GM18868 (cell line): Measurements from ENCODE around the gene DCTN4.
"Not testable (repeated sequence)": the region's sequence is repeated elsewhere in the genome, so short reads cannot be mapped to it uniquely, and the experiment has no call there.

Experiments
- ATAC-seq: cut with Tn5 transposase; IDR thresholded peaks from one replicate; pipeline ENCODE4 v1.9.1; 2021; ENCODE audit warnings: mild to moderate bottlenecking, moderate library complexity; ENCODE audit not compliant: unreplicated experiment

Gene DCTN4

DNA sequence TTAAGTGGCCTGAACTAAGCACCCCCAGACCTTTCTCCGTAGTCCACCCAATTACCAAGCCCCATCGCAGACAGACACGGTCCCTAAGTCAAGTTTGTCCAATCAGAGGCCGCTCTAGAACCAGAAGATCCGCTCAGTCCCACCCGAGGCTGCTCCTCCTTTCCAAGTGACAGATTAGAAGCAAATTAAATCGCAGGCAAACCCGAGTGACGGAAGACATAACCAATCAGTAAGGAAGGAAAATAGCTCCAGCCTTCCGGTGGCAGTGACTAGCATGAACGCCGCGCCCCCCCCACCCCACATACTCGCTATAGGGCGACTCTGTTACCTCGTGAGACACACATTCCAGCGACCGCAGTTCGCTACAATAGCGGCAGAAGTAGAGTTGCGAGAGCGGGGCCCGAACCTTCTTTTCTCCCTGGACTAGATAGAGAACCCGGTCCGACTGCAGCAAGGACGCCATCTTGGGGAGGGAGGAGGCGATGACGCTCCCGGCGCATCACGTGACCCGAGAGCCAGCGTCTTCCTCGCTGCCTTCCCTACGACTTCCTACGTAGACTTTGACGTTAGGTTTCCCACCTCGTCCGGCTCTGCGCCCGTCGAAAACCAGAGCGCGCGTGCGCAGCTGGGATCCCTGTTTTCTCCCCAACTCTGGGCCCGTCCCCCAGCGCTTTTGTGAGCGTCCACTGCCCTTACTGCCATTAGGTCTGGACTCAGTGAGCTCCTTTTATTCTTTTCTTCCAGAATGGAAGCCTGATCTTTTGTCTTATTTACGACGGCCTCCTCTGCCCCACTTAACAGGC, at the start of gene DCTN4:
Gene DCTN4 (minus strand): TSS at position 487 of the 803 bp plus-strand sequence. CDS start 24 bp downstream, at position 463.
- peak; percentile 97 for ATAC-seq

- ATAC-seq = no peak
These were observed 45.6 kb upstream of the DCTN4 start for GRCh38 chr5:150804388-150804787.

DNA sequence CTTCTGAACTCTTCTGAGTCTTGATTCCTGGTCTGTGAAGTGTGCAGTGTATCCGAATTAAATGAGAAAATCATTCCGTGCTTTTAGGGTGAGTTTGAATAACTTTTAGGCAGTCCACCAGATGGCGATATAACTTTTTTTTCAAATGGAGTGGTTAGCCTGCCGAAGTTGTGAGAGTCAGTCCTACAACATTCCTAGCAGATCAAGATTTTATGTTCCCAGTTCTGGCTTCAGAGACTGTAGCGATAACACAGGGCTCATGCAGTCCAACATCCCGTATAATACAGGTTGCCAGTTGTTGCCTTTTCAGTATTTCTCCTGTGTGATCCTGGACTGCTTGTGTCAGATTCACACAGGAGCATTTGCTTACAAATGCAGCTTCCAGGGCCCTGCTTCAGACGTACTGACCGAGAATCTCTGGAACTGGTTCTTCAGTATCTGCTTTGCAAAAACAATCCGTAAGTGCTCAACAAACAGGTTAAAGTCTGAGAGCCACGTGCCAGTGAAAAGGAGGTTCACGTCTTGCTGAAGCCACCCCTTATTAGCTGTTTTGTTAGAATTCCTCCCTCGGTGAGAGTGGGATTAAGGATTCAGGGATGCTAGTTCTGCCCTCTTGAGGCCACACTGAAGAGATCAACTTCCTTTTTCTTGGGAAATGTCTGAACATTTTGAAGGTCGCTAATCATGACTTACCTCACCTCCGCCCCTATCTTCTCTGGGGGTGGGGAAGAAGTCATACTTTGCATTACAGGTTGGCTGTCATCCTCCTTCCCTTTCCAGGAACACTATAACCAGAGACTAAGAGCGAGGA, 42.5 kb upstream of the DCTN4 start:
- ATAC-seq = peak; percentile 58

DNA sequence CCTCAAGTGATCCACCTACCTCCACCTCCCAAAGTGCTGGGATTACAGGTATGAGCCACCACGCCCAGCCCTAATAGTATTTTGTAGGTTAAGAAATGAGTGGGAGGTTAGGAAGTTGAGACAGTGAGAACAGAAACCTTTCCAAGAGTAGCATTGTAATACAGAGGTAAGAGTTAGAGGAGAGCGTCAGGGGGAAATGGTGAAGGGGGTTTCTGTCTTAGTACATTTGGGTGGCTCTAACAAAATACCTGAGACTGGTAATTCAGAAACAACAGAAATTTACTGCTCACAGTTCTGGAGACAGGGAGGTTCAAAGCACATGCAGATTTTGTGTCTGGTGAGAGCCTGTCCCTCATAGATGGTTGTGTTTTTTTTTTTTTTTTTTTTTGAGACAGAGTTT, 38.6 kb upstream of the DCTN4 start:
- ATAC-seq = peak; percentile 54

- no peak for ATAC-seq
These were observed 36.1 kb upstream of the DCTN4 start for GRCh38 chr5:150794927-150795326.

- ATAC-seq = not testable (repeated sequence)
These were observed 34.6 kb upstream of the DCTN4 start for GRCh38 chr5:150793423-150793888.

DNA sequence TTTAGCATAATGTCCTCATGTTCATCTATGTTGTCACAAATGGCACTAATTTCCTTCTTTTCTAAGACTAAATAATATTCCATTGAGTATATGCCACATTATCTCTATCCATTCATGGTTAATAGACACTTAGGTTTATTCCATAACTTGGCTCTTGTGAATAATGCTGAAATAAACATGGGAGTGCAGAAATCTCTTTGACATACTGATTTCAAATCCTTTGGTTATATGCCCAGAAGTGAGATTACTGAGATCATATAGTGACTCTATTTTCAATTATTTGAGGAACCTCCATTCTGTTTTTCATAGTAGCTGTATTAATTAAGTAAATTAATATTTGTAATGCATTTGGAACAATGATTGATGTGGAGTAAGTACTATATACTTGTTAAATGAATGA, 32.7 kb upstream of the DCTN4 start:
- ATAC-seq = no peak

GRCh38 chr5:150789943-150790611, 31.3 kb upstream of the DCTN4 start:
- peak; percentile 99 for ATAC-seq

- no peak for ATAC-seq
These were observed 30.6 kb upstream of the DCTN4 start for GRCh38 chr5:150789450-150789849.

DNA sequence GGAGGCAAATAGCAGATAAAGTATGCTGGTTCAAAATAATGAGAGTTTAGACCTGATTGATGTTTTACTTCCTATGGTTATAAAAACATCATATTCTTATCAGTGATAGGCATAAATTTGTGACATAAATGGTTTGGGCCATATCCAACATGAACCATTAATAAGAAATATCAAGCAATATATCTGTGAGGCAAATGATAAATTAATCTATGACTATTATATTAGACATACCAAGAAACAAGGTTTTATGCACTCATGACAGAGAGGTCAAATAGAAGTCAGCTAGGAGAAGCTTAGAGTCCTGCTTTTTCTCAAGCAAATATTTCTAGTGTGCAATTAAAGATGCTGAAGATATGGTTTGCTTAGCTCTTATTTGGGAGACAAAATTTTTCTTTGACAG, 30.2 kb upstream of the DCTN4 start:
- no peak for ATAC-seq

DNA sequence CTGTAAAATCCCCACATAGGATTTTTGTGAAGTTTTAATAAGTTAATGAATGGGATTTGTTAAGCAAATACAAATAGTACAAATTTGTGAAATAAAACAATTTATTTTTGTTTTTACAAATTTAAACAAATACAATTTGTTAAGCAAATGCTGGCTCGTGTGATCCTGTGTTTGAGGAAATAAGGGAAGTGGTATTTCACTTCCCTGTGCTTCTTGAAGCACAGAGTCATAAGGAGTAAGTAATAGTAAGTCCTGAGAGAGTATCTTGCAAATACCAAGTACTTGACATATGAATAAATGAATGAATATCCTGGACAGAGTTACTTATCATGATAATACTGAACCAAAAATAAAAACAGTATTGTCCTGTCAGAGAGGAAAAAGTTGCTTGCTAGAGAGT, 28.8 kb upstream of the DCTN4 start:
- ATAC-seq = no peak

- ATAC-seq = no peak
These were observed 28.1 kb upstream of the DCTN4 start for GRCh38 chr5:150786876-150787275.

DNA sequence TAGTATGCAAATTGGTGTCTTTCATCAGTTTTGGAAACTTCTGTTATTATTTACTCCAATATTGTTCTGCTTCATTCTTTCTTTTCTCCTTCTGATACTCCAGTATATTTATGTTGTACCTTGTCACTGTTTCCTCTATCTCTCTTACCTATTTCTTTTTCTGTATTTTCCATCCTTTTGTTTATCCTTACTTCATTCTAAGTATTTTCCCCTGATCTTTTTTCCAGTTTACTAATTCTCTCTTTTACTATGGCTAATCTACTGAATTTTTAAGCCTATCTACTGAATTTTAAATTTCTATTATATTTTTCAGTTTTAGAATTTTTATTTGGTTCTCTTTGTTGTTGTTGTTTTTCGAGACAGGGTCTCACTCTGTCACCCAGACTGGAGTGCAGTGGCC, 27.1 kb upstream of the DCTN4 start:
- ATAC-seq = no peak

DNA sequence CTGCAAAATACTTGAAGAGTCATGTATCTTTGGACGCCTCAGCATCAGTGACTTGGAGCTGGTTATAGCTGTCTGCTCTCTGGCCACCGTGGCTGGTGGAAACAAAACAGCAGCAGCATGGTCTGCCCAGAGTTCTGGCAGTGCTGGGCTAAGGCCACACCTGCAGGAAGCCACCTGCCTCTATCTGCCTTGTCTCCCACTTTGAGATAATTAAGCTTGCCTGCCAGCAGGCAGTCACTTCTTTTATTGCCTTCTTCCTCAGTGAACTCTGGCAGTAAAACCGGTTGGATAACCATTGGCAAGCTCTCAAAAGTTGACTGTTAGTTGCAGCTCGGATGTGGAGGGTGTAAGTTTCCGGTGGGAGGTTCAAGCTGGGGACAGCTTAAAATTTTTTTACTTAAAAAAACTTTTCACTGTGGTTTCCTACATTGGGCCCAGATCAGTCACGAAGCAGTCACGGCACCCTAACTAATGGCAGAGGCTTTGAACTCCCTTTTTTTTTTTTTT, 24.7 kb upstream of the DCTN4 start:
- peak; percentile 47 for ATAC-seq

DNA sequence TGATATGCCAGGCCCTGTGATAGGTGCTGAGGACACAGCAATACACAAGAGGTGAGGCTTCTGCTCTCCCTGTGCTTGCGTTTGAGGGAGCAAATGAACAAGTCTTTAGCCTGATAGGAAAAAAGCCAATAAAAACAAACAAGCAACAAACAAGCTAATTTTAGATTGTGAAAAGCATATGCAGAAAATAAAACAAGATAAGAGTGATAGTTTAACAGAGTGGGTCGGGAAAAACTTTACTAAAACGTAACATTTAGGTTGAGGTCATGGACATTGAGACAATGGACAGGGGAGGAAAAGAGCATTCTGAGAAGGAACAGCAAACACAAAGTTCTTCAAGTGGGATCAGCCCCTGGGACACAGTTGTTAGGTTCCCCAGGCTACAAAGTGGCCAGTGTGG, 24.0 kb upstream of the DCTN4 start:
- ATAC-seq = no peak

DNA sequence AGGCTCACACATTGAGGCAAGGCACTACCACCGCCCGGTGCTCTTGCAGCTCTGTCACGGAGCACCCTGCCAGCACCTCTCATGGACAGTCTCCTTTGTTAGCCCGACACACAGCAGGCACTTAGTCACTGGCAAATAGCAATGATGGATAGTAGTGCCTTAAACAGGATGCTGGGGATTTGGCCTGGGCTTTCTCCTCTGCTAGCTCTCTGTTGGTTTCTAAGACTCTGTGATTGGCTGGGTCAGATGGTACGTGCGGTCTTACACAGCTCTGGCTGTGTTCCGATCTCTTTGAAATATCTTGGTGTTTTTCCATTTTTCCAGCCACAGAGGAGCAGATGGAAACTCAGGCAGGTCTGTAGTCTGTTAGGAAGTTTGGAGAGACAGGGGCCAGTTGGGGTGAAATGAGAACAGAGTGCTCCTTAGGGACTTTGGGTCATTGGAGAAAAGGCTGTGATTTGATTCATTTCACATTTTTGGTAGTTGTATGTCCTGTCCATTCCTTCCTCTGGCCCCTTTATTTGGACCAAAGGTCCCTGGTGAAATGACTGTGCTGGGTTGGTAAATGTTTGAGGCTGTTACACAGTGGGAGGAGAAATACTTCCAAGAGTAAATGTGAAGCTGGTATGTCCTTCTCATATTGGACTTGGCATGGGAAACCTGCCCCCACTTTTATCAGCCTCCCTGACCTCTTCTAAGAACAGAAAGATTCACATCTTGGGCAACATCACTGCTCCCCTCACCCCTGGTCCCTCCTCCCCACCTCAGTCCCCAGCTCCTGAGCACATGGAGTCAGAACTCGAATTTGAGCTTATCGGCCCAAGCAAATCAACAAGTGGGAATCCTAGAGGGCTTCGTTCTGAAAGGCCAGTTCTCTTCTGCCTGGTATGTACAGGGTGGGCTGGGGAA, 23.1 kb upstream of the DCTN4 start:
- no peak for ATAC-seq

DNA sequence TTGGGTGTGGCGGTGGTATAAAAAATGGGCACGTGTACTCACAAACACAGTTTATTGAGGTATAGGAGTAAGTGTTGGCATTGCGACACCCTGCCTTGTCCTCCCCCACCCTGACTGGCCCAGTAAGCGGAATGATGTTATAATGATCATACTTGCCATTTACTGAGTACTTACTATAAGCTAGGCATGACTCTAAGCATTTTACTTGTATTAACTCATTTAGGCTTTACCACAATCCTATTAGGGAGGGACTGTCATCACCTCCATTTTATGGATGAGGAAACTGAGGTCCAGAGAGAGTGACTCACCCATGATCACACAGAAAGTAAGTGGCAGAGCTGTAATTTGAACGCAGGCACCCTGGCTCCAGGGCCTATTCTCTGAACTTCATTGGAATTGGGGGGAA, 22.0 kb upstream of the DCTN4 start:
- no peak for ATAC-seq

- peak; percentile 57 for ATAC-seq
These were observed 21.4 kb upstream of the DCTN4 start for GRCh38 chr5:150780187-150780692.

GRCh38 chr5:150779397-150780186, 20.8 kb upstream of the DCTN4 start:
- ATAC-seq = peak; percentile 1
